Stimulated activated CD8-positive, alpha-beta memory T cell treated with anti-CD3 and anti-CD28 coated beads, Interleukin-4, amount 100 ng/mL, for 1 hour (primary cell): ENCODE measurements around the gene TMEM51.

Experiments
- DNase-seq, 2 donors: peaks; one replicate each; pipeline ENCODE4 v3.0.0-alpha.2; 2020; ENCODE audit warnings: low read depth in 2 of 2, low spot score in 1 of 2

Gene TMEM51

DNA sequence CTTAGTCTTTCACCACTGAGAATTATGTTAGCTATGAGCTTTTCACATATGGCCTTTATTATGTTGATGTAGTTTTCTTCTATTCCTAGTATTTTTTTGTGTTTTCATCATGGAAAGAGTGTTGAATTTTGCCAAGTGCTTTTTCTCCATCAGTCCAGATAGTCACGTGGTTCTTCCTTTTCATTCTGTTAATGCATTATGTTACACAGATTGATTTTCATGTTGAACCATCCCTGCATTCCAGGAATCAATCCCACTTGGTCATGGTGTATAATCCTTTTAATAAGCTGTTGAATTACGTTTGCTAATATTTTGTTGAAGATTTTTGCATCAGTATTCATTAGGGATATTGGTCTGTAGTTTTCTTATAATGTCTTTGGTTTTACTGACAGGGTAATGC, 111.2 kb downstream of the TMEM51 start:
- no peak for DNase-seq
